Measurements from ENCODE around the gene IL17RA.

- no peak for TF ChIP-seq CTCF (IDR thresholded peaks at IDR 0.05)
- no peak for TF ChIP-seq REST (IDR thresholded peaks at IDR 0.05; ENCODE audit: insufficient read depth in 1 of 2, low read depth in 2 of 2, low read length in 1 of 2)
- no peak for TF ChIP-seq POLR2AphosphoS5 (IDR thresholded peaks at IDR 0.05; ENCODE audit: low read depth, low read length)
- TF ChIP-seq SIN3A (IDR thresholded peaks at IDR 0.05; ENCODE audit: borderline replicate concordance, insufficient read depth, low read depth, low read length): no peak
Observed at GRCh38 chr22:17118342-17118741, 33.5 kb downstream of the IL17RA start.

All from Panc1 (cell line).